ENCODE measurements around the gene MLIP. TPM values are rescaled to one million over a fixed set of nuclear protein-coding genes. Genes with fewer than 3 reads are reported as not detected.
"Not testable (repeated sequence)": the region's sequence is repeated elsewhere in the genome, so short reads cannot be mapped to it uniquely, and the experiment has no call there.

Gene MLIP
- total RNA-seq, 2 donors from 2014 or later = not detected

- no peak overlapping the region for H3K27ac Mint-ChIP-seq
- H3K27me3 Mint-ChIP-seq (ENCODE audit: insufficient read depth) = no peaks in the 10 kb centered on the region
These were observed 35.0 kb upstream of the MLIP start for GRCh38 chr6:54076159-54076789.

DNA sequence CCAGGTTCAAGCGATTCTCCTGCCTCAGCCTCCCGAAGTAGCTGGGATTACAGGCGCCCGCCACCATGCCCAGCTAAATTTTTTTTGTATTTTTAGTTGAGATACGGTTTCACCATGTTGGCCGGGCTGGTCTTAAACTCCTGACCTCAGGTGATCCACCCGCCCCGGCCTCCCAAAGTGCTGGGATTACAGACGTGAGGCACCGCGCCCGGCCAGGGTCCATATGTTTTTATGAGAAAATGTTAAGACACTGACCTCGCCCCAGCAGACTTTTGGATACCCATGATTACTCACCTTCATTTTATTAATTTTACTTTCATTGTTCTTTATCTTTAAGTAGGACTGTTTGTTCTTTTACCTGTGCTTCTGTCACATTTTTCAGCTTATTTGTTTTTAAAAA, 29.7 kb upstream of the MLIP start:
- 93 to 94% methylated on average over 6 to 13 of the region's 13 CpGs for WGBS, 2 experiments (ENCODE audit: insufficient coverage in 1 of 2, insufficient read length in 1 of 2)
- not testable (repeated sequence) for H3K27ac ChIP-seq (ENCODE audit: low read depth, low read length)

More at GRCh38 chr6:54076159-54076789, 35.0 kb upstream of the MLIP start:
- no peak for DNase-seq
- H3K9me3 Mint-ChIP-seq = no peaks in the 10 kb centered on the region
- H3K9ac ChIP-seq (ENCODE audit: extremely low read depth, low read length, poor library complexity, severe bottlenecking) = no peak overlapping the region
- no peak overlapping the region for H3K4me3 Mint-ChIP-seq
- H3K4me3 ChIP-seq (ENCODE audit: low read length) = no peak overlapping the region
- peaks cover 30% of the 10 kb centered on the region for H3K4me1 Mint-ChIP-seq
- no peaks in the 10 kb centered on the region for H3K27me3 ChIP-seq (ENCODE audit: control insufficient read depth, insufficient read depth, low read length, poor library complexity, severe bottlenecking)
- 93 to 100% methylated on average over 1 to 2 of the region's 2 CpGs for WGBS, 2 experiments (ENCODE audit: insufficient coverage in 1 of 2, insufficient read length in 1 of 2)
- no peak overlapping the region for H3K27ac ChIP-seq (ENCODE audit: low read depth, low read length)
- no peaks in the 10 kb centered on the region for H3K36me3 Mint-ChIP-seq (ENCODE audit: low read depth)
- no peak for TF ChIP-seq CTCF (conservative IDR thresholded peaks at IDR 0.05)
- H3K4me1 ChIP-seq (ENCODE audit: control insufficient read depth, insufficient read depth, low read length) = no peaks in the 10 kb centered on the region
- no peaks in the 10 kb centered on the region for H3K9me3 ChIP-seq (ENCODE audit: control insufficient read depth, low read length)
- no peaks in the 10 kb centered on the region for H3K36me3 ChIP-seq (ENCODE audit: control insufficient read depth, insufficient read depth, low read length)

DNA sequence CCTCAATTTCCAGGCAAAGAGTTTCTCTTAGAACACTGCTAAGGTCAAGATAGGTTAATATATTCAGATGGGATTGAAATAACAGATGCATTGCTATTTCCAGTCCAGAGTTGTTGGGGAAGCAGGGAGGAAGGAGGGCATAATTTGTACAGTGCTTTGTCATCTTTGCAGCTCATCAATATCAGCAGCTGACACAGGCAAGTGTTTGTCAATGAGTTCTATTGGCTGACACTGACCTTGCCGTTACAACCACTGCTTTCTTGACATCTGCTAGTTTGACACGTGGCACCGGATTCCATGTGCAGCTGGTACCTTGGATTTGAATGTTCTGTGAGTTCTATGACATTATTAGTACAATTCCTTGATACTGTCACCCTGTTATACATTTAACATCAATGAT, 28.0 kb upstream of the MLIP start:
- Histone ChIP-seq H3K36me3 (ENCODE audit: control insufficient read depth, insufficient read depth, low read length) (no peaks in the 10 kb centered on the region), H3K9me3 (ENCODE audit: control insufficient read depth, low read length) (no peaks in the 10 kb centered on the region), H3K4me1 (ENCODE audit: control insufficient read depth, insufficient read depth, low read length) (no peaks in the 10 kb centered on the region), H3K27me3 (ENCODE audit: control insufficient read depth, insufficient read depth, low read length, poor library complexity, severe bottlenecking) (no peaks in the 10 kb centered on the region), H3K9ac (ENCODE audit: extremely low read depth, low read length, poor library complexity, severe bottlenecking) (no peak overlapping the region), H3K27ac (ENCODE audit: low read depth, low read length) (no peak overlapping the region), H3K4me3 (ENCODE audit: low read length) (no peak overlapping the region)
- H3K27ac Mint-ChIP-seq = no peak overlapping the region
- 96 to 100% methylated on average over 1 to 3 of the region's 3 CpGs for WGBS, 2 experiments (ENCODE audit: insufficient coverage in 1 of 2, insufficient read length in 1 of 2)
- no peak for TF ChIP-seq CTCF (conservative IDR thresholded peaks at IDR 0.05)
- H3K27me3 Mint-ChIP-seq (ENCODE audit: insufficient read depth) = no peaks in the 10 kb centered on the region
- DNase-seq = no peak
- H3K9me3 Mint-ChIP-seq = no peaks in the 10 kb centered on the region
- no peaks in the 10 kb centered on the region for H3K36me3 Mint-ChIP-seq (ENCODE audit: low read depth)
- H3K4me3 Mint-ChIP-seq = no peak overlapping the region
- H3K4me1 Mint-ChIP-seq = peaks cover 6% of the 10 kb centered on the region

More for the DNA sequence above, 29.7 kb upstream of the MLIP start:
- not testable (repeated sequence) for H3K27me3 Mint-ChIP-seq (ENCODE audit: insufficient read depth); H3K27ac Mint-ChIP-seq; H3K36me3 ChIP-seq (ENCODE audit: control insufficient read depth, insufficient read depth, low read length); H3K4me3 ChIP-seq (ENCODE audit: low read length); H3K9me3 ChIP-seq (ENCODE audit: control insufficient read depth, low read length); H3K4me3 Mint-ChIP-seq; H3K4me1 Mint-ChIP-seq; H3K9ac ChIP-seq (ENCODE audit: extremely low read depth, low read length, poor library complexity, severe bottlenecking); H3K36me3 Mint-ChIP-seq (ENCODE audit: low read depth); H3K4me1 ChIP-seq (ENCODE audit: control insufficient read depth, insufficient read depth, low read length); H3K9me3 Mint-ChIP-seq; H3K27me3 ChIP-seq (ENCODE audit: control insufficient read depth, insufficient read depth, low read length, poor library complexity, severe bottlenecking); DNase-seq

- H3K4me1 ChIP-seq (ENCODE audit: control insufficient read depth, insufficient read depth, low read length) = no peaks in the 10 kb centered on the region
- no peaks in the 10 kb centered on the region for H3K36me3 ChIP-seq (ENCODE audit: control insufficient read depth, insufficient read depth, low read length)
- H3K9me3 ChIP-seq (ENCODE audit: control insufficient read depth, low read length) = no peaks in the 10 kb centered on the region
- Mint-ChIP-seq H3K36me3 (ENCODE audit: low read depth) (no peaks in the 10 kb centered on the region), H3K27ac (no peak overlapping the region), H3K9me3 (no peaks in the 10 kb centered on the region), H3K4me3 (no peak overlapping the region), H3K27me3 (ENCODE audit: insufficient read depth) (no peaks in the 10 kb centered on the region), H3K4me1 (peaks cover 7% of the 10 kb centered on the region)
- WGBS, 2 experiments (ENCODE audit: insufficient coverage in 1 of 2, insufficient read length in 1 of 2) = 89% methylated on average over 2 of the region's 2 CpGs; no CpG with 5 or more reads in 1 of the 2 experiments
- TF ChIP-seq CTCF (conservative IDR thresholded peaks at IDR 0.05) = no peak
- H3K27ac ChIP-seq (ENCODE audit: low read depth, low read length) = no peak overlapping the region
- no peak overlapping the region for H3K9ac ChIP-seq (ENCODE audit: extremely low read depth, low read length, poor library complexity, severe bottlenecking)
- no peak for DNase-seq
- H3K27me3 ChIP-seq (ENCODE audit: control insufficient read depth, insufficient read depth, low read length, poor library complexity, severe bottlenecking) = no peaks in the 10 kb centered on the region
- no peak overlapping the region for H3K4me3 ChIP-seq (ENCODE audit: low read length)
These were observed 27.0 kb upstream of the MLIP start for GRCh38 chr6:54084231-54084630.

Measured in endodermal cell (in vitro differentiated cells).